PC-3 (cell line): ENCODE results near the gene CLPSL2.

ENCODE experiments used
- CTCF ChIP-seq: fragments of 300-600 bp; sonication (generic); conservative IDR thresholded peaks from 2 replicates; pipeline ENCODE4 v1.5.1; 2017; ENCODE audit warnings: antibody characterized with exemption, low read depth, mild to moderate bottlenecking, low read length
- EZH2 ChIP-seq: fragments of 300-600 bp; sonication (generic); IDR thresholded peaks from one replicate; pipeline ENCODE4 v1.6.1; 2017; ENCODE audit warnings: antibody characterized with exemption, mild to moderate bottlenecking, low read length; ENCODE audit not compliant: unreplicated experiment
- EZH2phosphoT487 ChIP-seq: fragments of 300-600 bp; sonication (generic); IDR thresholded peaks from 2 replicates; pipeline ENCODE4 v1.6.1; 2018; ENCODE audit warnings: mild to moderate bottlenecking, antibody characterized with exemption, low read length, borderline replicate concordance

- TF ChIP-seq CTCF (no peak), EZH2phosphoT487 (no peak), EZH2 (no peak)
These were observed 21.6 kb downstream of the CLPSL2 start for GRCh38 chr6:35797837-35798526.
